ENCODE results near the gene PSMA7.

Gene PSMA7

GRCh38 chr20:62176866-62177265, 33.7 kb upstream of the PSMA7 start:
- no peak for DNase-seq (ENCODE audit: low read depth)
- TF ChIP-seq CTCF (IDR thresholded peaks at IDR 0.05; ENCODE audit: low read depth, low read length, missing control alignments): no peak
- no peak overlapping the region for H3K4me3 ChIP-seq (ENCODE audit: low read depth, low read length)

GRCh38 chr20:62175711-62176110, 32.5 kb upstream of the PSMA7 start:
- TF ChIP-seq CTCF (IDR thresholded peaks at IDR 0.05; ENCODE audit: low read depth, low read length, missing control alignments): no peak
- DNase-seq (ENCODE audit: low read depth): no peak
- H3K4me3 ChIP-seq (ENCODE audit: low read depth, low read length): no peak overlapping the region

- no peak overlapping the region for H3K4me3 ChIP-seq (ENCODE audit: low read depth, low read length)
- DNase-seq (ENCODE audit: low read depth): no peak
- TF ChIP-seq CTCF (IDR thresholded peaks at IDR 0.05; ENCODE audit: low read depth, low read length, missing control alignments): no peak
Observed at GRCh38 chr20:62174870-62175624, 31.9 kb upstream of the PSMA7 start.

GRCh38 chr20:62174021-62174804, 31.0 kb upstream of the PSMA7 start:
- H3K4me3 ChIP-seq (ENCODE audit: low read depth, low read length): no peak overlapping the region
- TF ChIP-seq CTCF (IDR thresholded peaks at IDR 0.05; ENCODE audit: low read depth, low read length, missing control alignments): no peak
- no peak for DNase-seq (ENCODE audit: low read depth)

- no peak for DNase-seq (ENCODE audit: low read depth)
- TF ChIP-seq CTCF (IDR thresholded peaks at IDR 0.05; ENCODE audit: low read depth, low read length, missing control alignments): no peak
- no peak overlapping the region for H3K4me3 ChIP-seq (ENCODE audit: low read depth, low read length)
Observed at GRCh38 chr20:62172666-62173065, 29.5 kb upstream of the PSMA7 start.

- H3K4me3 ChIP-seq (ENCODE audit: low read depth, low read length): no peak overlapping the region
- TF ChIP-seq CTCF (IDR thresholded peaks at IDR 0.05; ENCODE audit: low read depth, low read length, missing control alignments): no peak
- no peak for DNase-seq (ENCODE audit: low read depth)
Observed at GRCh38 chr20:62171245-62171644, 28.1 kb upstream of the PSMA7 start.
